Testis (tissue), 2 donors: ENCODE results near the gene MYO1D.

ENCODE experiments used
- CTCF ChIP-seq, 3 experiments: fragments of 450-650 bp in 2 of 3; fragments of 200-600 bp in 1 of 3; sonication (generic) in 1 of 3; IDR thresholded peaks; one replicate each; pipeline ENCODE4 v1.5.1; 2016 to 2019; ENCODE audit warnings: antibody characterized with exemption in 3 of 3, mild to moderate bottlenecking in 2 of 3, moderate library complexity in 1 of 3
- POLR2A ChIP-seq: fragments of 450-650 bp; IDR thresholded peaks from one replicate; pipeline ENCODE4 v1.6.1; 2017; ENCODE audit warnings: antibody characterized with exemption, mild to moderate bottlenecking, moderate library complexity

DNA sequence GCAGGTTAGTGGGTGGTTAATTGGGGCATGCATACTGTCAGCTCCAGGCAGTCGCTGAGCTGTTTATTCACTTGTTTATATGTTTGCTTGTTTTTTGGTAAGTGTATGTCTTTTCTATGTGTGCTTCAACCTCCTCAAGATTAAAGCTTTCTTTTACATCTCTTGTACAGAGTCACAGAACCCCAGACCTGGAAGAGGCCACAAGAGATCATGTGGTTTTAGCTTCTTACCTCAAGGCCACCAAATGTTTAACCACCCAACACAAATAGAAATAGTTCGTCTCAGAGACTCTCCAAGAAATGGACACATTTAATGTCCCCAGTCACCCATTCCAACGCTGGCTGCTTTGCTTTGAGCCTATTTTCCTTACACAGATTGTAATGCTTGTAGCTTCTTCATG, 39.2 kb upstream of the MYO1D start:
- TF ChIP-seq CTCF (IDR thresholded peaks at IDR 0.05) (no peak), POLR2A (no peak)
